Measurements from ENCODE around the gene WASHC4. TPM values are rescaled to one million over a fixed set of nuclear protein-coding genes. Genes with fewer than 3 reads are reported as not detected.

Gene WASHC4
- total RNA-seq, 1 donor from 2014 or later = 62.3 TPM

- no peak for DNase-seq (ENCODE audit: low spot score)
These were observed 97.4 kb downstream of the WASHC4 start for GRCh38 chr12:105204916-105205315.

GRCh38 chr12:105205322-105206048 is 98.0 kb downstream of the WASHC4 start:
- DNase-seq (ENCODE audit: low spot score) = no peak

GRCh38 chr12:105206686-105207374 is 99.3 kb downstream of the WASHC4 start:
- no peak for DNase-seq (ENCODE audit: low spot score)

- DNase-seq (ENCODE audit: low spot score) = no peak
These were observed 101.6 kb downstream of the WASHC4 start for GRCh38 chr12:105209091-105209490.

- no peak for DNase-seq (ENCODE audit: low spot score)
These were observed 104.9 kb downstream of the WASHC4 start for GRCh38 chr12:105212438-105212837.

- no peak for DNase-seq (ENCODE audit: low spot score)
These were observed 106.6 kb downstream of the WASHC4 start for GRCh38 chr12:105214148-105214547.

- no peak for DNase-seq (ENCODE audit: low spot score)
These were observed 107.3 kb downstream of the WASHC4 start for GRCh38 chr12:105214670-105215375.

GRCh38 chr12:105218434-105218833 is 110.9 kb downstream of the WASHC4 start:
- DNase-seq (ENCODE audit: low spot score) = no peak

Other genes with a start within 250 kb of the WASHC4 start
- gene SLC41A2, start 149.4 kb upstream of the WASHC4 start, total RNA-seq = 36.5 TPM
- gene NOPCHAP1, start 121.4 kb upstream of the WASHC4 start, total RNA-seq = 20.8 TPM
- gene ALDH1L2, start 23.3 kb upstream of the WASHC4 start, total RNA-seq = 21.1 TPM
- 55.1 TPM for gene APPL2, start 128.4 kb downstream of the WASHC4 start, total RNA-seq
- 8.9 TPM for gene C12orf75, start 223.0 kb downstream of the WASHC4 start, total RNA-seq

Data from mesenteric fat pad (tissue), 1 donor.